Measurements from ENCODE around the gene CAMK1.
"Not testable (repeated sequence)": the region's sequence is repeated elsewhere in the genome, so short reads cannot be mapped to it uniquely, and the experiment has no call there.

The CAMK1 gene

GRCh38 chr3:9779075-9779593 lies 9.4 kb upstream of the CAMK1 start:
- no peak for DNase-seq (ENCODE audit: low read depth, low spot score)
- H3K4me3 ChIP-seq (ENCODE audit: low read length), result no peak overlapping the region

GRCh38 chr3:9778143-9779074 lies 8.7 kb upstream of the CAMK1 start:
- no peak overlapping the region for H3K4me3 ChIP-seq (ENCODE audit: low read length)
- DNase-seq (ENCODE audit: low read depth, low spot score), result no peak

- DNase-seq (ENCODE audit: low read depth, low spot score), result no peak
- H3K4me3 ChIP-seq (ENCODE audit: low read length), result no peak overlapping the region
These were observed 7.9 kb upstream of the CAMK1 start for GRCh38 chr3:9777694-9778021.

DNA sequence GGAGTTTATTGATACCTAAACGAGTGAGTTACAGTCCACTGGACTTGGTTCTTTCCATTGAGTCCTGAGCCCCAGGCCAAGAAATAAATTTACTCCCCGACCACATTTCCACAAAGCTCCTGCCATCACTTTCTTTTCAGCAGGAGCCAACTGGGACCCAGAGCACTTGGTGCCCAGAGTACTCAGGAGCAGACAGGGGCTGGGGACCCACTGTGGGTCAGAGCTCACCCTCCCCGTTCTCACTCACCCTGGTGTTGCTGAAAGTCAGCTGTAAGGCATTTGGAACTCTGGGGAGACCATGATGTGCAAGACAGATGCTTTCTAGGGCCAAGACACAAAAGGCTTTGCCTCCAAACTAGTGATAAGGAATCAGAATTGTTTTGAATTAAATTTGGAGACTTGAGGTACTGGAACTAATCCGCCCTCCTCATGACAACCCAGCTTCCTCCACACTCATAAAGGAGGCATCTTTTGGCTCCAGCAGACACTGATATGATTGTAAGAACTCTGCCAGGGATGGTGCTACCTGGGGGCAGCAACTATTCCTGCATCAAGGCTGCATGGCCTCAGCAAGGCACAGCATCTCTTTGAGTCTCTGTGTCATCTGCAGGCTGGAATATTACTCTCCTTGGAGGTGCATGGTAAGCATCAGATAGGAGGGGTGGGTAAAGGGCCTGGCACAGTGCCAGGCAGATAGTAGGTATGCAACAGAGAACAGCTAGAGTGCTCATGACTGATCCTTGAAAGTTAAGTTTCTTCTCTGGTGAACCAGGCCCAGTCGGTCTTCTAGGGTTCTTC lies 7.3 kb upstream of the CAMK1 start:
- no peak overlapping the region for H3K4me3 ChIP-seq (ENCODE audit: low read length)
- DNase-seq (ENCODE audit: low read depth, low spot score), result no peak

DNA sequence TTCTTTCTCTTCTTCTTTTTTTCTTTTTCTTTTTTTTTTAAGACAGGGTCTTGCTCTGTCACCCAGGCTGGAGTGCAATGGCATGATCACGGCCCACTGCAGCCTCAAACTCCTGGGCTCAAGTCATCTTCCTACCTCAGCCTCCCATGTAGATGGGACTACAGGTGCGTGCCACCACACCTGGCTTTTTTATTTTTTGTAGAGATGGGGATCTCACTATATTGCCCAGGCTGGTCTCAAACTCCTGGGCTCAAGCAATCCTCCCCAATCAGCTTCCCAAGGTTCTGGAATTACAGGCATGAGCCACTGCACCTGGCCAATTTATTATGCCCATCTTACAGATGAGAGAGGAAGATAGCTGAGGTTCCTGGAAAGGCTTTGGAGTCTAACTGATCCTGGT lies 1.3 kb upstream of the CAMK1 start:
- H3K4me3 ChIP-seq (ENCODE audit: low read length), result not testable (repeated sequence)

GRCh38 chr3:9770276-9770812 lies 597 bp upstream of the CAMK1 start:
- H3K4me3 ChIP-seq (ENCODE audit: low read length), result no peak overlapping the region
- no peak for DNase-seq (ENCODE audit: low read depth, low spot score)

More for the DNA sequence above, 1.3 kb upstream of the CAMK1 start:
- not testable (repeated sequence) for DNase-seq (ENCODE audit: low read depth, low spot score)

GRCh38 chr3:9769012-9769411 lies 735 bp downstream of the CAMK1 start:
- DNase-seq (ENCODE audit: low read depth, low spot score), result no peak

DNA sequence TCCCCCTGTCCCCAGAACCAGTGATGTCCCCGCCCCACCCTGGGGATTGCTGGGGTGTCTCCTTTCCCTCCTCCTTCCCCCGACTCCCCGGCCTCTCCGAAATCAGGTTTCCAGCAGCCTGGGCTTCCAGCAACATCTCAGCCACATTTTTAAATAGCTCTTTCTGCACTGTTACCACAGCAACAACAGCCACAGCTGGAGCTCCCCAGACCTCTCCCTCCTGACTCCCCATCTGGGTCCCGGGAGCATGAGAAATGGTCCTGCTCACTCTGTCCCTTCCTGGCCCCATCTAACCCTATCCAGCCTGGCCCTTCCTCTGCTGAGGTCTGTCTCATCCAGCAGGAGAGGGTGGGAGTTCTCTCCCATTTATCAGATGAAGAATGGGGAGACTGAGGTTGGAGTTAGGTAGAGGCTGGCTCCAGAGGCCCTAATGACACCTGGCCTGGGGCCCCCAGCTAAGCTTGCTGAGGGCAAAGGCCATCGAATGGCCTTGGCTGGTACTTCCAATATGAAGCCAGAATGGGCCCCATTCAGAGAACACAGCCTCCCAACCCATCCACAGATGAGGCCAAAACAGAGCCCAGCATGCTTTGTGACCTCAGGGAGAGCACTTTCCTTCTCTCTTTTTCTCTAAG lies 1.5 kb downstream of the CAMK1 start:
- DNase-seq (ENCODE audit: low read depth, low spot score), result no peak
- no peak overlapping the region for H3K4me3 ChIP-seq (ENCODE audit: low read length)

More at GRCh38 chr3:9769012-9769411, 735 bp downstream of the CAMK1 start:
- no peak overlapping the region for H3K4me3 ChIP-seq (ENCODE audit: low read length)

- H3K4me3 ChIP-seq (ENCODE audit: low read length), result no peak overlapping the region
- no peak for DNase-seq (ENCODE audit: low read depth, low spot score)
These were observed 2.3 kb downstream of the CAMK1 start for GRCh38 chr3:9767418-9767817.

- H3K4me3 ChIP-seq (ENCODE audit: low read length), result no peak overlapping the region
- no peak for DNase-seq (ENCODE audit: low read depth, low spot score)
These were observed 3.9 kb downstream of the CAMK1 start for GRCh38 chr3:9765865-9766264.

DNA sequence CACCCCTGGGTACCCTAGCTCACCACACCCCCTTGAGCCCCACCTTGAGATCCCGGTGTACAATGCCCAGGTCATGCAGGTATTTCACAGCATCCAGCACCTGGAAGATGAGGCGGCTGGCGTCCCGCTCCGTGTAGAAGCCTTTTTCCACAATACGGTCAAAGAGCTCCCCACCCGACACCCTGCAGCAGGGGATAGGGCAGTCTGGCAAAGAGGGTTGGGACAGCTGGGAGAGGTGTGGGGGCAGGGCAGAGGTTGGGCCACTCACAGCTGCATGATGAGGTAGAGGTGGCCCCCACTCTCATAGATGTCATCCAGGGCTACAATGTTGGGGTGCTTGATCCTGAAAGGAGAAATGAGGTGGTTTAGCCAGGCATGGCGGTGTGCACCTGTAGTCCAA lies 6.9 kb downstream of the CAMK1 start:
- DNase-seq (ENCODE audit: low read depth, low spot score), result no peak
- no peak overlapping the region for H3K4me3 ChIP-seq (ENCODE audit: low read length)

DNA sequence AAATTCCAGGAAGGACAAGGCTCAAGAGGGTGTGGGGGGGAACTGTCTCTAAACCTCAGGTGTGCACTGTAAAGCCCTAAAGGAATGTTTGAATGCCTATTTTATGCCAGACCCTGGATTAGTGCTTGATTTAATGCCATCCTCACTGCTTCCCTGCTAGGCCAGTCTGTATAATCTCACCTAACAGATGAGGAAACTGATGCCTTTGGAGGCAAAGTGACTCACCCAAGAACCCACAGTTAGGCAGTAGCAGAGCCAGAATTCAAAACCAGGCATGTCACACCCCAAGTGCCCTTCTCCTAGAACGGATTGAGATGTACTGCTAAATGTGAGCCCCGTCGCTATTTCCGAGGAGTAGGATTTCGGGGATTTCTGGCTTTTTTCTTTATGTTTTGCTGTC lies 7.8 kb downstream of the CAMK1 start:
- H3K4me3 ChIP-seq (ENCODE audit: low read length), result no peak overlapping the region
- no peak for DNase-seq (ENCODE audit: low read depth, low spot score)

- H3K4me3 ChIP-seq (ENCODE audit: low read length), result no peak overlapping the region
- no peak for DNase-seq (ENCODE audit: low read depth, low spot score)
These were observed 8.8 kb downstream of the CAMK1 start for GRCh38 chr3:9760779-9761505.

- H3K4me3 ChIP-seq (ENCODE audit: low read length), result no peak overlapping the region
- DNase-seq (ENCODE audit: low read depth, low spot score), result no peak
These were observed 12.3 kb downstream of the CAMK1 start for GRCh38 chr3:9757427-9757826.

DNA sequence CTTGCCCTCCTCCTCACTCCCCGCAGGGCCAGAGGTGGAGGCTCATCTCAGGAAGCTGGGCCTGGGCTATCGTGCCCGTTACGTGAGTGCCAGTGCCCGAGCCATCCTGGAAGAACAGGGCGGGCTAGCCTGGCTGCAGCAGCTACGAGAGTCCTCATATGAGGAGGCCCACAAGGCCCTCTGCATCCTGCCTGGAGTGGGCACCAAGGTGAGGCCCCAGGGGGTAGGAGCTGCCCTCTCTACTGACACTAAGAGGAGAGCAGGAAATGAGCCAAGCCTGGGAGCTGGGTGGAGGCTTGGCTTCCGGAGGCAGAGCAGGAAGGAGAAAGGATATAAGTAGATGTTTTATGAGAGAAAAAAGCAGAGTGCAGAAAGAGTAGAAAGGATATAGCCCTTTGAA lies 15.1 kb downstream of the CAMK1 start:
- DNase-seq (ENCODE audit: low read depth, low spot score), result peak; percentile 44
- H3K4me3 ChIP-seq (ENCODE audit: low read length), result no peak overlapping the region

DNA sequence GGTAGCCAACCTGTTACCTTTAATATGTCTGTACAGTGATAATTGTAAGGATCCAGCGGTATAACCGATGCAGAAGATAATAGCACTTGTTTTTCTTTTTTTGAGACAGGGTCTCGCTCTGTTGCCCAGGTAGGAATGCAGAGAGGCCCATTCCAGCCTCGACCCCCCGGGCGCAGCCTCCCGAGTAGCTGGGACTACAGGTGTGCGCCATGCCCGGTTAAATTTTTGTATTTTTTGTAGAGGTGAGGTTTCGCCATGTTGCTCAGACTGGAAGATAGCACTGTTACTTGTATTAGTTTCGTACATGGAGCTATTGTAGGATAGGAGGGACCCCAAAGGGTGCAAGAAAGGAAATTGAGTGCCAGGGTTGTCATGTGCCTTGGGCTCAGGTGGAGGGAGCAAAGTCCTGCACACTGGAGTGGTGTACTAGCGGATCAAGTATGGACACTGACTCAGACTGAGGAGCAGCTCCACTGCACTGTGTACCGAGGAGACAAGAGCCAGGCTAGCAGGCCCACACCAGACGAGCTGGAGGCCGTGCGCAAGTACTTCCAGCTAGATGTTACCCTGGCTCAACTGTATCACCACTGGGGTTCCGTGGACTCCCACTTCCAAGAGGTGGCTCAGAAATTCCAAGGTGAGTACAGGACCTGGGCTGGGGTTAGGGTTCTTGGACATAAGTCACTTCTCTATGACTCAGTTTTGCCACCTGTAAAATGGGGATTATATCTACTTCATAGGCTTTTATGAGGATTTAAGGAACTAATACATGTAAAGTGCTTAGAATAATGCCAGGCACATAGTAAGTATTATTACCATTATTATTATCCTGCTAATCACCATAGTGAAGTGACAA lies 19.0 kb downstream of the CAMK1 start:
- H3K4me3 ChIP-seq (ENCODE audit: low read length), result peak overlapping the region; percentile 88
- DNase-seq (ENCODE audit: low read depth, low spot score), result no peak

GRCh38 chr3:9749645-9750555 lies 19.8 kb downstream of the CAMK1 start, which contains the start of gene OGG1:
Gene OGG1 (plus strand): TSS chr3:9749952. CDS start chr3:9750287, 335 bp downstream.
- peak within 1 kb of the TSS; percentile 88 for H3K4me3 ChIP-seq (ENCODE audit: low read length)
- DNase-seq (ENCODE audit: low read depth, low spot score), result peak; percentile 98
